ENCODE results near the gene CLOCK.

CLOCK gene

GRCh38 chr4:55424791-55425190, 121.9 kb downstream of the CLOCK start:
- no peak overlapping the region for H3K4me3 ChIP-seq (ENCODE audit: control insufficient read depth, low read depth, low read length)
- no peak for DNase-seq (ENCODE audit: low read depth)
- TF ChIP-seq CTCF (IDR thresholded peaks at IDR 0.05; ENCODE audit: control insufficient read depth, insufficient read depth, low read depth, low read length, missing control alignments): no peak

- H3K4me3 ChIP-seq (ENCODE audit: control insufficient read depth, low read depth, low read length): no peak overlapping the region
- no peak for TF ChIP-seq CTCF (IDR thresholded peaks at IDR 0.05; ENCODE audit: control insufficient read depth, insufficient read depth, low read depth, low read length, missing control alignments)
- no peak for DNase-seq (ENCODE audit: low read depth)
Measured at GRCh38 chr4:55416176-55416575, 130.5 kb downstream of the CLOCK start.

- no peak for TF ChIP-seq CTCF (IDR thresholded peaks at IDR 0.05; ENCODE audit: control insufficient read depth, insufficient read depth, low read depth, low read length, missing control alignments)
- DNase-seq (ENCODE audit: low read depth): no peak
Measured at GRCh38 chr4:55411621-55412020, 135.1 kb downstream of the CLOCK start.

GRCh38 chr4:55410431-55410830, 136.3 kb downstream of the CLOCK start:
- DNase-seq (ENCODE audit: low read depth): no peak
- TF ChIP-seq CTCF (IDR thresholded peaks at IDR 0.05; ENCODE audit: control insufficient read depth, insufficient read depth, low read depth, low read length, missing control alignments): no peak
- no peak overlapping the region for H3K4me3 ChIP-seq (ENCODE audit: control insufficient read depth, low read depth, low read length)

More at GRCh38 chr4:55411621-55412020, 135.1 kb downstream of the CLOCK start:
- no peak overlapping the region for H3K4me3 ChIP-seq (ENCODE audit: control insufficient read depth, low read depth, low read length)

GRCh38 chr4:55409468-55410171, 137.1 kb downstream of the CLOCK start:
- no peak for DNase-seq (ENCODE audit: low read depth)
- no peak overlapping the region for H3K4me3 ChIP-seq (ENCODE audit: control insufficient read depth, low read depth, low read length)
- TF ChIP-seq CTCF (IDR thresholded peaks at IDR 0.05; ENCODE audit: control insufficient read depth, insufficient read depth, low read depth, low read length, missing control alignments): peak; percentile 41

- TF ChIP-seq CTCF (IDR thresholded peaks at IDR 0.05; ENCODE audit: control insufficient read depth, insufficient read depth, low read depth, low read length, missing control alignments): no peak
- no peak for DNase-seq (ENCODE audit: low read depth)
- no peak overlapping the region for H3K4me3 ChIP-seq (ENCODE audit: control insufficient read depth, low read depth, low read length)
Measured at GRCh38 chr4:55407764-55408163, 138.9 kb downstream of the CLOCK start.
